Lung microvascular endothelial cell (primary cell): ENCODE measurements around the gene HOXA10. TPM values are rescaled to one million over a fixed set of nuclear protein-coding genes. Genes with fewer than 3 reads are reported as not detected.

ENCODE experiments used
- DNase-seq, 2 donors: peaks; one replicate each; pipeline versions ENCODE4 v3.0.0 to v3.0.0-alpha.2; 2010; ENCODE audit warnings: low read depth in 2 of 2
- total RNA-seq: library from RNA; depleted of rRNA; stranded (reverse); fragments of >200 nt; gene quantifications from 2 replicates; pipeline ENCODE4 v1.2.1, GENCODE V29; 2014

HOXA10 gene
- total RNA-seq, 1 donor from 2014 or later: under 0.01 TPM

DNA sequence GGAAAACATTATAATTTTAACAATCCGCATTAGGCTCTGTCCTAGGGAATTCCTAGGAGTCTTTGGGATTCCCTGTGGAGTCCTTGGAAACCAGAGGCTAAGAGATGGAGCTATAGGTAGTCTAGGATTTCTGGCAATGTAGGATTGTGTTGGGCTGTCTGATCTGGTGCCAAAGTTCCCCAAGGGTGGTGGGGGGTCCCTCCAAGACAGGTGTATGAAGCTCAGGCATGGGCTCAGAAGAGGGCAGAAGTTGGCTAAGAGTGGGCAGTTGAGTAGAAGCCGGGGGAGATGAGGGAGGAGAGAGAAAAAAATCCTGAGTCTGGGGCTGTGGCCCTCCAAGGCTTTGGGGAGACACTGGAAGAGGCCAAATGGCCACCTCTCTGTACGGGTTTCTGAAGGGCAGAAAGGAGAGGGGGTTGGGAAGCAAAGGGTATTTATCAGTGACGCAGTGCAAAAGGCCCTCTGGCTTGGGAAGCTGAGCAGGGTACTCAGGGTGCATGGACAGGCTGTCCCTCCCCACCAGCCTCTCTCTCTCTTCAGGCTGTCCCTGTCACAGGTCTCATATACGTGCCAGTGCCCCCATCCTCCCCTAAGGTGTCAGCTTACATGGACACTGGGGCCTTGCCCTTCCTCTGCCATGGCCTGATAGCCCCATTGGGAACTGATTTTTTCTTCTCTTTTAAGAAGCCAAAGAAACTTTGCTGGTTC lies 27.5 kb downstream of the HOXA10 start:
- DNase-seq: no peak

DNA sequence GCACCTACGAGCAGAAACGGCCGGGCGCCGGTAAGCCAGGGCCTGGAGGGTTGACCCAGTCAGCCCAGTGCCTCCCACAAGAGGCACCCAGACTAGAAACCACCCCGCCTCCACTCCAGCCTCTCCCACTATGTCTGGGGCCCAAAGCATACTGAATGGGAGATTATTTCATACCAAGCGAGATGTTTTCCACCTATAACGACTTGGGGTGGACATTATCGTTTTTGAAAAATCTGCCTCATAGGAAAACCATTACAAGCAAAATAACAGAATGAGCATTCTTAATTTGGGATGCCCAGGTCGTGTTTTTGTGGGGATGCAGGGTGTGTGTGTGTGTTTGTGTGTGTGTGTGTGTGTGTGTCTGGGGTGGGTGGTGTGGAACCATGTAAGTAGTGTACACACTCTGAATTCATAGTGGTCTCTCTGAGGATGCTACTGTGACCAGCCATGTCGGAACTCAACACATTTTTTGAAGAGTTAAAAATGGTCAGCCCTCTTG lies 28.2 kb downstream of the HOXA10 start:
- DNase-seq: no peak

DNA sequence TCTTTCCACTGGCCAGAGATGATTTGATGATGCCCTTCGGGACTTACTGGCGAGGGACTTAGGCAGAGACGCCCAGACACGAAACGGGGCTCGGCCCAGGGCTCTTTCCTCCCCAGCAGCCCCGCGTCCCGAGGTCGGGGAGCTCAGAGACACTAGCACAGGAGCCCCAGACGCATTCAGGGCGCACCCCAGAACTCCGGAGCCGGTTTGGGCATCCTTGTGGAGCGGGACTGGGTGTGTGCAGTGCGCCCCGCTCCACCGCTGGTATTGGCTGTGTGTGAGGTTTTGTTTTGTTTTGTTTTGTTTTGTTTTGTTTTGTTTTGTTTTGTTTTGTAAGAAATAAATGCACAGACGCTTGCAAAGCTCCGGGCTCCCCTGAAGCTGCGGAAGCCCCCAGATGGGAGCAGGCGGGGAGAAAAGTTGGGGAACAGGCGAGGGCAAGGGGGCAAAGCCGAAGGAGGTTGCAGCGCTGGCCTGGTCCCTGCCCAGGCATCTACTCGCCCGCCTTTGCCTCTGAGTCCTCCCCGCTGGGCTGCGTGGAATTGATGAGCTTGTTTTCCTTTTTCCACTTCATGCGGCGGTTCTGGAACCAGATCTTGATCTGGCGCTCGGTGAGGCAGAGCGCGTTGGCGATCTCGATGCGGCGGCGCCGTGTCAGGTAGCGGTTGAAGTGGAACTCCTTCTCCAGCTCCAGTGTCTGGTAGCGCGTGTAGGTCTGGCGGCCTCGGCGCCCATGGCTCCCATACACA lies 28.8 kb downstream of the HOXA10 start:
- no peak for DNase-seq

DNA sequence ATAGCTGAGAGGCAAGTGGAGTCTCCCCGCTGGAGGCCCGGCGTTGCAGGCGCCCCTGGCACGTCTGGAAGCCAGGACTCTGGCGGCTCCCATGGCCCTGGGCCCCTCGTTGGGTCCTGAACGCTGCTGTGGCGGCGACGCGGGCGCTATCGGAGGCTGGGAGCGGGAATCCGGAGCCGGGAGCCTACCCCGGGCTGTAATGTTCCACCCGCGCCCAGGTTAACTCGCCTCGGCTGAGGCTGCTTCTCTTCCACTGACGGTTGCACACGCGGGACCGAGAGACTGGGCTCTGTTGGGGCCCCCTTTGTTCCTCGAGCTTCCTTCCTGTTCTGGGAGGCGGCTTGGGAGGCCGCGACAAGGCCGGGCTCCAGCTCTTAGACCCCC lies 29.3 kb downstream of the HOXA10 start:
- DNase-seq: no peak

DNA sequence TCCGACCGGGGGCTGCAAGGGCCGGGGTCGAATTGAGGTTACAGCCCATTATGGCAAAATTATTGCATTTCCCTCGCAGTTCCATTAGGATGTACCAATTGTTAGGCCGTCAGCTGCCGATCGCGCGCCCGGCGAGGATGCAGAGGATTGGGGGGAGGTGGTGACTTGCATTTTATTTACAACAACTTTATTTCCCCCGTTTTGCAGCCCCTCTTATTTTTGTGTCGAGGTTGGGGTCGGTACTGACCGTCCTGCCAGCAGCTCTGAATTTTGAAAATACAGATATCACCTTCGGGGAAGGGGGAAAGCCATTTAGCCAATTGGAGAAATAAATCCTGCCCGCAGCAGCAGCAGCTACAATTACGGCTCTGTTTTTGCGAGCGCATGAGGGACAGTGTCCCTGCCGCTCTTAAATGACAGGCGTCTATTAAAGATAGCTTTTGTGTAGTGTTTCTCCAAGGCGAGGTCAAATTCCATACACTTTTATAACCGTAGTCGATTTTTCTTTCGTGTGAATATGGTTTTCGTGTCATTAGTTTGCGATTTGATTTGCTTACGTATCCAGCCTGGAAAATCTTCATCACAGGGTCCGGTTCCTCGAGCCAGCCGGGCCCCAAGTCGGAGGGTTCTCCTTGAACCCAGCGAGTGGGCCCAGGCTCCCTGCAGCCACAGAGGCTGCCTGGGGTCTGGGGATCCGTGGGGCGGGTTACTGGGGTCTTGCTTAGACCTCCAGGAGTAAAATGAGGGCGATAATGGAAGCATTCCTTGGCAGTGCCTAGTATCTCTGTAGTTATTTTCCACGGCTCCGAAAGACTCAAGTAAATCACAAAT lies 30.0 kb downstream of the HOXA10 start:
- peak in 1 of 2 donors; percentile 48 for DNase-seq

DNA sequence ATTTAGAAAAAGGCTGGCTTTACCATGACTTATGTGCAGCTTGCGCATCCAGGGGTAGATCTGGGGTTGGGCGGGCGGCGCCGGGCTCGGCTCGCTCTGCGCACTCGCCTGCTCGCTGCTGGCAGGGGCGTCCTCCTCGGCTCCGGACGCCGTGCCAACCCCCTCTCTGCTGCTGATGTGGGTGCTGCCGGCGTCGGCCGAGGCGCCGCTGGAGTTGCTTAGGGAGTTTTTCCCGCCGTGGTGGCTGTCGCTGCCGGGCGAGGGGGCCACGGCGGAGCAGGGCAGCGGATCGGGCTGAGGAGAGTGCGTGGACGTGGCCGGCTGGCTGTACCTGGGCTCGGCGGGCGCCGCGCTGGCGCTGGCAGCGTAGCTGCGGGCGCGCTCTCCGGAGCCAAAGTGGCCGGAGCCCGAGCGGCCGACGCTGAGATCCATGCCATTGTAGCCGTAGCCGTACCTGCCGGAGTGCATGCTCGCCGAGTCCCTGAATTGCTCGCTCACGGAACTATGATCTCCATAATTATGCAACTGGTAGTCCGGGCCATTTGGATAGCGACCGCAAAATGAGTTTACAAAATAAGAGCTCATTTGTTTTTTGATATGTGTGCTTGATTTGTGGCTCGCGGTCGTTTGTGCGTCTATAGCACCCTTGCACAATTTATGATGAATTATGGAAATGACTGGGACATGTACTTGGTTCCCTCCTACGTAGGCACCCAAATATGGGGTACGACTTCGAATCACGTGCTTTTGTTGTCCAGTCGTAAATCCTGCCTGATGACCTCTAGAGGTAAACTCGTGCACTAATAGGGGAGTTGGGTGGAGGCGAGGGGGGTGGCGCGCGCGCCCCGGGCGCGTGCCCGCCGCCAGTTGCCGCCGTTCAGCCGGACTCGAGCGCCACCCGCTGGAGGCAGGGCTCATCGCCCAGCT lies 30.8 kb downstream of the HOXA10 start, which contains the start of gene HOXA5:
Gene HOXA5, minus strand, starts transcription at position 659 of the 927 bp plus-strand sequence. Its CDS starts 74 bp downstream, at position 585.
- DNase-seq: peak; percentile 93 to 99

DNA sequence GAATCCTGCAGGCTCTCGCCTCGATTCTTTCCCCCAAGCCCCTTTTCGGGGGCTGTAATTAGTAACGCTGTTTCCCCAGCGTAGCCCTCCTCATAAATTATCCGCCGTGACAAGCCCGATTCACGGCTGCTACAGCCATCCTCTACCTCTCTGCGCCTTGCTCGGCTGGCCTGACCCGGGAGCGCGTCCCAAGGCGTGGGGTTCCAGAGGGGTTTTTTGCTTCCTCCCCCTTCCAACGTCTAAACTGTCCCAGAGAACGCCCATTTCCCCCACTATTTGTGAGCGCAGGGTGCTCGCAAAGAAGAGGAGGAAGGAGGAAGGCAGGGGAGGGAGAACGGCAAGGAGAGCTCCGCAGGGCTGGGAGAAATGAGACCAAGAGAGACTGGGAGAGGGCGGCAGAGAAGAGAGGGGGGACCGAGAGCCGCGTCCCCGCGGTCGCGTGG lies 31.5 kb downstream of the HOXA10 start:
- peak in 1 of 2 donors; percentile 31 for DNase-seq

DNA sequence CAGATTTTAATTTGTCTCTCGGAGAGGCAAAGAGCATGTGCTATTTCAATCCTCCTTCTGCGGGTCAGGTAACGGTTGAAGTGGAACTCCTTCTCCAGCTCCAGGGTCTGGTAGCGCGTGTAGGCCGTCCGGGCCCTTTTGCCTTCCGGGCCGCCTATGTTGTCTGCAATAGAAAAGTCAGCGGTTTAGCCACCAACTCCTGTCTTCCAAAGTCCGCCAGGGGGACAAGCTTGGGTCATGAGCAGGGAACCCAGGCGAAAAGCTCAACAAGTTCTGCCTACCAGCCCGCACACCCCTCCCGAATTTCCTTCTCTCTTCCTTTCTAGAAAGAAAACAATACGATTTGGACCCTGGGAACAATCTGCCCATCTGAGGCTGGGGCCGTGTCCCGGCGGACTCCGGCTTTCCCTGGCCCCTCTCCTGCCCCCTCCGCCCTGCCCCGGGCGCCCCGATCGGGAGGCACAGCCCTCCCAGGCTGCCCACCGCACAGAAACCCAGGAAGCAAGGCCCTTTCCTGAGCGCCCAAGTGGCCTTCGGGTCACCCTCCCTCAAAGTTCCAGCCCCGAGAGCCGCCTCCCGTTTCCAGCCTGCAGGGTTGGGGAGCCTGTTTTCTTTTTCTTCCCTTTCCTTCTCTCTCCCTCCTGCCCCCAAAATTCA lies 32.1 kb downstream of the HOXA10 start:
- peak; percentile 81 for DNase-seq

DNA sequence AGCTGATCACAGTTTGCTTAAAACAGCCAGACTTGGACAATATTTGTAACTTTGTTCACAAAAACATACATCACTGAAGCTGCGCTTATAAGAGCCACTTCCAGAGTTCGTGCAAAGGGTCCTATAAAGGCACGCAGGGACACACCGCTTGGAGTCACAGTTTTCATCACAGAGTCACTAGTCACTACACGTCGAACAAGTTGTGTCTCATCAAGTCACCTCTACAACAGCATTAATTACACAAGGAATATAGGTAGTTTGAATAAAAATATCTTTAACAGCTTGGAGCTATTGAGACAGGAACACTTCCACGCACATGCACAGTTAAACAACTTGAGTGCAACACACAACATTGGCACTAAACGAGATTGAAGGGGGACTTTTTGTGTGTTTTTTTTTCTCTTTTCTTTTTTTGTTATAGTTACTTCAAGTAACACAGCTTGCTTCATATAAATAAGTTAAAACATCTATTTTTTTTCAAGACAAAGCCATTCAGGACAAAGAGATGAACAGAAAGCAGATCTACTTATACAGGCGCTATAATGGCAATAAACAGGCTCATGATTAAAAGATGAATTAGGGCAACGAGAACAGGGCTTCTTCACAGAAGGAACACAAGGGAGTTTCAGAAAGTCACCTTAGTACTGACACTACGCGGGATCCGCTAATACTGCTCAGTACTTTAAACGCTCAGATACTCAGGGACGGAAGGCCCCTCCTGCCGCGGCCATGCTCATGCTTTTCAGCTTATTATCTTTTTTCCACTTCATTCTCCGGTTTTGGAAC lies 32.8 kb downstream of the HOXA10 start:
- peak in 1 of 2 donors; percentile 52 for DNase-seq

DNA sequence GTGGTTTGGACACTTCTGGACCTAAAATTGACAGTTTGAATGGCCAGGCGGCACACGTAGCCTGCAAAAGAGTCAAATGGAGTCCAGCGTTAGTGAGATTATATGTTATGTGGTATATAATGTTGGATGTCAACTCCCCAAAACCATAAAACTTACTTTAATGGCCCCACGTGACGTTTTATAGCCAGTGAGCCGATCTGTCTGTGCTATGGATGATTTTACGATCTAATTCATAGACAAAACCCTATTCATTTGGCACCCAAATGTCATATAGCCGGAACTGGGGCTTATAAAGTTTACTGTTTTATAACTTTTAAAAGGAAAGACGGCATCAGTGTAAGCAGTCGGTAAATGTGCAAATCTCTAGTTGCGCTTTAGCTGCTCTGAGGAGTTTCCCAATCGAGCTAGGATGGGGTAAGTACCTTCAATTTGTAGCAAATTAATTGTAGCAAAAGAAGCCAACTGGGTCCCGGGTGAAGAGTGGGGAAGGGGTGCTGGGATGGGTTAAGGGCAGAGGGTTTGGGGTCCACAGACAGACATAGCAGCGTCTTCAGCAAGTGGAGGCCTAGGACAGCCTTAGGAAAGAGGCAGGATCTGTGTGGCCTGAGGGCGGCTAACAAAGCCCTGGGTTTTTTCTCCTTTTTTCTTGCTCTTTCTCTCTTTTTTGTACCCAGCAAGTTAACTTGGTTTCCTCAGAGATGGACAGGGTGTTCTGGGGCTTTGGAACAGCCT lies 33.8 kb downstream of the HOXA10 start:
- DNase-seq: peak in 1 of 2 donors; percentile 38

DNA sequence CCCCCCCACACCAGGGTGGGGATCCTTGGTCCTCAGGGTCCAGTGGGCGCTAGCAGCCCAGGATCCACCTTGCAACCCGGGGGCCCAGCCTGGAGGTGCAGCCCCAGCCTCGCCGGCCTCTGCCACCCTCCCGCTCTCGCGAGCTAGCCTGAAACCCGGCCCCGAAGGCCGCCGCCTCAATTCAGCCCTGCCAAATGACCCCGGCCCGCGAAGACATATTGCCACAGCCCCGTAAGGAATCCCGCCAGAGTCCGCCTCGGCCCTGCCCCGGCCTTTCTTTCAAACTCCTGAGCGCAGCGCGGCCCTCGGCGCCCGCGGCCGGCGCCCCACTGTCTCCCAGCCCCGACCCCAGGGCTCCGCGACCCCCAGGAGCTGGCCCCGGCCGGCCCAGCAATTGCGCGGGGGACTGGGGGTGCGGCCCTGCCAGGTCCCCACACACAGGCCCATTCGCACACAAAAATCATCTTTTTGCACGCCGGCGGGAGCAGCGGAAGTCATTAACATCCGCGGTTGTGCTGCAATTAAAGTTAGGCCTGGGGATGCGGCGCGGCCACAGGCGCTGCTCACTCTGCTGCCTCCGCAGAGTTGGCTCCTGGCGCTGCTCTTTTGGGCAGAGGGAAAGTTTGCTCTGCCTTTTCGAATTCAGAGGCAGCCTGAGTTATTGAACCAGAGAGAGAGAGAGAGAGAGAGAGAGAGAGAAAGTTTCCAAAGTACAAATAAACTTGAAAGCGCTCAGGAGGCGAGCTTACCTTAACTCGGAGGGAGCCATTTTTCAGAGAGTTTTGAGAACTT lies 34.6 kb downstream of the HOXA10 start:
- DNase-seq: peak in 1 of 2 donors; percentile 69

DNA sequence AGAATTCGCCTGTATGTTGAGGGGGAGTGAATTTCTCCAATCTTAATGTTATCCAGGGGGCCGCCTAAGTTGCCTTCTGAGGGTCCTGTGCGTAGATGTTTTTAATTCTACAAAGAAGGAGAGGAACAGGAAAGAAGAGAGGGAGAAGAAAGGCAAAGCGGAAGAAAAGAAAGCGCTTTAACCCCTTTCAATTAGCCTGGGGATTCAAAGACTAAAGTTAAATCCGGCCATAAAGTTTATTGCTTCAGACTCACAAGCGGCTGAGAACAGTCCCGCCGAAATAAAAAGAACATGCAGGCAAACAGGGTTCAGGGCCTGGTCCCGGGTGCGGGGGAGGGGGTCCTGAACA lies 35.2 kb downstream of the HOXA10 start:
- no peak for DNase-seq

DNA sequence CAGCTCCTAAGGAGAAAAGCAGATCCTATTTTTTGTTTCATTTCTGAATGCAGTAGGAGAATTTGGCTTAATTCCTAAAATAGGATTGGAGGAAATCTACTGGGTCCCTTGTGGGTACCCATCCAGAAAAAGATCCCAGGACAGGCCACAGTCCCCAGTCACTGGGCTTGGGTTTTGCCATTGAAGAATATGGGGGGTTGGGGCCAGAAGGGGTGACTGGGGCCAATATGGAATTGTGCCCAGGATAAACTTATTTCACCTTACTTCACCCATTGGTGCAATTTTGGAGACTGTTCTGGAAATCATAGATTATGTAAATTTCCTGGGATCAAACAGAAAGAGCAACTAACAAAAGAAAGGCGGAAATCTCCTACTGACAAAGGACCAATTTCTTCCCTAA lies 35.6 kb downstream of the HOXA10 start:
- no peak for DNase-seq

DNA sequence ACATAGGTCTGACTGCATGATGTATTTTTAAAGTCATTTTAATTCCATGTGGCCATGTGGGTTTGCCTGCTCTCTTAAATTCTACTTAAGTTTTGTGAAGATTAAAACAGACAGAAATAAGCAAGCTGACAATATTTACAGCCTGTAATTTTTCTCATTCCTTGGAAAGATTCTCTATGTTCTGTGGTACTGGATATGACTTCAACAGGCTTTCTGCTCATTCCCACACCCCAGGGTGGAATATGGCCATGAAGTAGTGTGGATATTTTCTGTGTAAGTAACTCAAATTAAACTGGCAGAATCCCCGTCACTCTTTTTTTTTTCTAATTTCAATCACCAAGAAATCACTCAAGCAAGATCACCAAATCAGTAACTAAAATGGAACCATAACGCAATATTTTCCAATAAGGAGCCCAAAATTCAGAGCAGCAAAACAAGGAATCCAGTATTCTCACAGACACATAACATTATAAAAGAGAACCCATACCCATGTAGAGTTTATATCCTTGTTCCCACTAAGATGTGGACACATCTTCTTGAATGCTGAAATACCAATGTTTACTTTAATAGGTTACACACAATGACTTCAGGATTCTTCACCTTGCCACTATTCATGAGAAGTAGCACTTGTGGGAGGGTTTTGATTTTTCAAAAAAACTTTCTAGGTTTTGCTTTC lies 36.3 kb downstream of the HOXA10 start:
- DNase-seq: no peak

DNA sequence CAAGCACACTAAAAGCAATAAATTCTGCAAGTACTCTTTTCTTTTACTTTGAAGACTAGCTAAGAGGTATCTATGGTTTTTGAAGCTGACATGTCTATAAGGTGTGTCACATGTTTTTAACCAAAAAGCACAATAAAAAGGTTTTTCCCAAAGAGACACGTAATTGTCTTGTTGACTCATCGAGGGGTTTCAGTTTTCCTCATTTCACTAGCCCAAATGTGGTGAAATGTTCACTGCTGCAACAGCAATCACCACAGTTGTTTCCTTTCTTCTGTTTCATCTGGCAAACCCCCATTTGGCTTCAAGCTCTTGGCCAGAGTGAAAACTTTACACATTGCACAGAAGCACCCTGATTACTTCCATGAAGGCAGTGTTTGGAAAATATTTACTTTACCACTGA lies 39.7 kb downstream of the HOXA10 start:
- DNase-seq: peak; percentile 84 to 93

DNA sequence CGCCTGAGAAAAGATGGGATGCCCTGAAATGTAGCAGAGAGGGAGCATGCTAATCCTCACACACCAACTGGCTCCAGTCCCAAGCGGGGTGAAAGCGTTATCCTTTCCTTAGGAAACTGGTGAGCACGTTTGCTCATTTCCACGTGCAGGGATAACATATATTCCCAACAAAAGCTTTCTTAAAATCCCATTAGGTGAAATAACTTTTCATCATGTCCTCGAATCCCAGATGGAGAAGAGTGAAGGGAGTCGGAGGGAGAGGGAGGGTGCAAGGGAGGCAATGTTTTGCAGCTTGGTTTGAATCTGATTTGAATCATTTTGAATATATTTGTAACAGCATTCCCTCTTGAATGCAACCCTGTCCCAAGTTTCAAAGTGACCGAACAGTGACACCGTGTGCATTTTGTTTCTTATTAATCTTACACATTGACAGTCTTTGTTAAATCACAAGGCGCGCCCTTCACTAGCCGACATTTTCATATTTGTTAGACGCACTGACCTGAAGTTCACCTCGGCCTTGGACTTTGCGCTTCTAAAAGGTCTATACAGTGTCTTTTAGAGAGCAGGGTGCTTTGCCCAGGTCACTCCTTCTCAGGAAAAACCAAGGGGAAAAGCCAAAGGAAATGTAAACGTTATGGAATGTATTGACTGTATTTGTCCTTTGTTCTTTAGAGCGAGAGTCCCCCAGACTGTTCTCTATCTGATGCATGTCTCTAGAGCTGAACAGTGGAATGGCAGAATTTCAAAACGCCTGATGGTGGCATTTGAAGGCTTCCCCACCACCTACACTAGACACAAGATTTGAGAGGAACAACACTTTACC lies 40.5 kb downstream of the HOXA10 start:
- DNase-seq: peak; percentile 57 to 60
